Posterior vena cava (tissue), 2 donors: ENCODE results near the gene PQBP1. TPM values are rescaled to one million over a fixed set of nuclear protein-coding genes. Genes with fewer than 3 reads are reported as not detected.
"Not testable (repeated sequence)": the region's sequence is repeated elsewhere in the genome, so short reads cannot be mapped to it uniquely, and the experiment has no call there.

Experiments
- DNase-seq: peaks from one replicate; pipeline ENCODE4 v3.0.0-alpha.2; 2020; ENCODE audit warnings: low spot score
- intact Hi-C, 2 donors: fragments of 100-400 bp; cut with DNase I; formaldehyde crosslinking; loops; one replicate each; pipeline versions ENCODE4 v1.14.1 to v1.14.2; 2022 to 2023
- long read RNA-seq, 2 donors: library from polyadenylated mRNA; unstranded; transcript quantifications; one replicate each; pipeline ENCODE4 v2.0.0, GENCODE V29; 2020 to 2021
- total RNA-seq, 2 donors: library from RNA; stranded (reverse); fragmentation: NEBNext Ultra II Directional; extraction: Animal tissue kit (Norgen Biotek cat#: 25700); gene quantifications; one replicate each; pipeline ENCODE4 v1.2.1, GENCODE V29; 2021
- donor health status: DM: yes; HTN: yes; CAD: no.
- donor health status: DM: yes; HTN: yes; CAD: no.

PQBP1 gene, protein sequence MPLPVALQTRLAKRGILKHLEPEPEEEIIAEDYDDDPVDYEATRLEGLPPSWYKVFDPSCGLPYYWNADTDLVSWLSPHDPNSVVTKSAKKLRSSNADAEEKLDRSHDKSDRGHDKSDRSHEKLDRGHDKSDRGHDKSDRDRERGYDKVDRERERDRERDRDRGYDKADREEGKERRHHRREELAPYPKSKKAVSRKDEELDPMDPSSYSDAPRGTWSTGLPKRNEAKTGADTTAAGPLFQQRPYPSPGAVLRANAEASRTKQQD
- total RNA-seq = 10 to 100 TPM; 43.2 to 48.9 TPM
- long read RNA-seq, donor 1, transcript PQBP1-207 (7 exons, 1,020 nt) = major isoform, 8 of 12 reads
- long read RNA-seq, donor 1, partial matches to known transcripts = 0 of 12 reads
- long read RNA-seq, donor 1, other reads (novel, unspliced or antisense) = 0 of 12 reads
- long read RNA-seq, donor 2, transcript PQBP1-207 (7 exons, 1,020 nt) = major isoform, 32 of 71 reads
- long read RNA-seq, donor 2, transcript PQBP1-216 (7 exons, 938 nt) = minor isoform, 18 of 71 reads
- long read RNA-seq, donor 2, transcript PQBP1-203 (7 exons, 1,056 nt) = minor isoform, 7 of 71 reads
- long read RNA-seq, donor 2, partial matches to known transcripts = 3 of 71 reads
- long read RNA-seq, donor 2, other reads (novel, unspliced or antisense) = 7 of 71 reads

DNA sequence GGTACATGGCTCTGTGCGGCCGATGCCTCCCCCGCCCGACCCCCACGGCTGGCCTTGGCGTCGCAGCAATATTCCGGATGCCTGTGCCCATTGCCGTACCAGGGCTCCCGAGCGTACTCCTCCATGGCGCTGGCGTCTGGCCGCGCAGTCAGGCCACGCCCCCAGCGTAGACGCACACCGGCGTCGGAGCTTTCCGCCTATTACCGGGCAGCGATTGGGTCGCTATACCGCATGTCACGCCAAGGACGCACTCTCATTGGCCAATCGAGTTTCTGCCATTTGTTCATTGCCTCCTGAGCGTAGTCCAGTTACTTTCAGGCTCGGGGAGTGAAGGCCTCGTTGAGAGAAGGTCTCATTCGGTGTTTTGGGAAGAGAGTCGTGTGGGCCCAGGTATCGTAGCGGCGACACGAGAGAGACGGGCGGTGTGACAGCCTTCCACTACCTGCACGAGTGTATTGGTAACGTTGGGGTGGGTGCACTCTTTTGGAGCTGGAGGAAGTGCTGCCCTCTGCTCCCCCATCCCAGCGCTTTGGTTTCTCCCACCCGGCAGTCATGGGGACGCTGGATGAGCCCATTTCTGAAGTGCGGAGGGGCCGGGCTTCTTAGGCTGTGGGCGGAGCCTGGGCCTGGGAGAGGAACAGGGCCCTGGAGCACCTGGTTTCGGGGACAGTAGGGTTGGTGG is at the start of gene PQBP1, which contains the start of gene TIMM17B:
Gene PQBP1 (plus strand): TSS at position 306 of the 682 bp plus-strand sequence. CDS start 580 bp downstream, outside the sequence.
Gene TIMM17B (minus strand): TSS at position 144 of the 682 bp plus-strand sequence. CDS start 19 bp downstream, at position 125.
- peak; percentile 96 for DNase-seq
- intact Hi-C loops = no loop called here

DNA sequence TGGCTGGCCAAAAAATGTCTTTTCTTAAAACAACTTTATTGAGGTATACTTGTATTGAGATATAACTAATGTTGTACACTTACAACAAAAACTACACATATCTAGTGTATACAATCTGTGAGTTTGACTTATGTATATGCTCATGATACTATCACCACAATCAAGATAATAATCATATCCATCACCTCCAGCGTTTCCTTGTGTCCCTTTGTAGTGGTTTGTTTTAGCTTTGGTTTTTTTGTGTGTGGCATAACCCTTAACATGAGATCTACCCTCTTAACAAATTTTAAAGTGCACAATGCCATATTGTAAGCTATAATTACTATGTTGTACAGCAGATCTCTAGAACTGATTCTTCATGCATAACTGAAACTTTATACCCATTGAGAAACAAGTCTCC is 48.9 kb upstream of the PQBP1 start:
- intact Hi-C loops = no loop called here
- DNase-seq = no peak

DNA sequence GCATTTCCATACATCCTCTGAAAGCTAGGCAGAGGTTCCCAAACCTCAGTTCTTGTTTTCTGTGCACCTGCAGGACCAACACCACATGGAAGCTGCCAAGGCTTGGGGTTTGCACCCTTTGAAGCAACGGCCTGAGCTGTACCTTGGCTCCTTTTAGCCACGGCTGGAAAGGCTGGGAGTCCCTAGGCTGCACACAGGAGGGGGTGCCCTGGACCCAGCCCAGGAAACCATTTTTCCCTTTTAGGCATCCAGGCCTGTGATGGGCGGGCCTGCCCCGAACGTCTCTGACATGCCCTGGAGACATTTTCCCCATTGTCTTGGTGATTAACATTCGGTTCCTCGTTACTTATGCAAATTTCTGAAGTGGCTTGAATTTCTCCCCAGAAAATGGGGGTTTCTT is 44.9 kb upstream of the PQBP1 start:
- no peak for DNase-seq
- intact Hi-C loops = no loop called here

DNA sequence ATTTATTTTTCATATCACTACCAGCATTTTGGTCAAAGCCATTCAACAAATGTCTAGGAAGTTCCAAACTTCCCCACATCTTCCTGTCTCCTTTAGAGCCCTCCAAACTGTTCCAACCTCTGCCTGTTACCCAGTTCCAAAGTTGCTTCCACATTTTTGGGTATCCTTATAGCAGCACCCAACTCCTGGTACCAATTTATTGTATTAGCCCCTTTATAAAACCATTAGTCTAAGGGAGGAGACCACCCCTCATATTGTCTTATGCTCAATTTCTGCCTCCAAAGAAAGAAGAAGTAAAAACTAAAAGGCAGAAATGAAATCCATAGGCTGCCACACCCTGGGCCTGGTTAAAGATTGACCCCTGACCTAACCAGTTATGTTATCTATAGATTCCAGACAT is 44.2 kb upstream of the PQBP1 start:
- DNase-seq, intact Hi-C loops: not testable (repeated sequence)

DNA sequence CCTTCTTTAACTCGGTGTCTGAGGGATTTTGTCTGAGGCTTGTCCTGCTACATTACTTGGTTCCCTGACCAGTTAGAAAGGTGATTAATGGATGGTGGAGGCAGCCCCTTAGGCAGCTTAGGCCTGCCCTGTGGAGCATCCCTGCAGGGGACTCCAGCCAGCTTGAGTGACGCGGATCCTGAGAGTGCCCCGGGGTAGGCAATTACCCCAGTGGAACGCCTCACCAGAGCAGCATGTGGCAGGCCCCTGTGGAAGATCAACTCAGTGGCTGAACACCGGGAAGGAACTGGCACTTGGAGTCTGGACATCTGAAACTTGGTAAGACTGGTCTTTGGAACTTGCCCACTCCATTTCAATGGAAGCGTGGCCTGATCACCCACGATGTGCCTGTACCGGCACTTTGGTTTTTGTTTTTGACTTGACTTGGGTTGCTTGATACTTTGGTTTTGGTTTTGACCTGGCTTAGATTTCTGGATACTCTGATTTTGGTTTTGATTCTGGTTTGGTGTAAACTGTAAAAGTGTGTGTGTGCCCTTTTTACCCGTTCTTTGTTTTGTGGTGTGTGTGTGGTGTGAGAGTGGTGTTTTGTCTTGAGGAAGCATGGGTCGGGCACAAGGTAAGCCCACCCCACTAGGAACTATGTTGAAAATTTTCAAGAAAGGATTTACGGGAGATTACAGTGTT is 43.5 kb upstream of the PQBP1 start:
- intact Hi-C loops, DNase-seq: not testable (repeated sequence)

DNA sequence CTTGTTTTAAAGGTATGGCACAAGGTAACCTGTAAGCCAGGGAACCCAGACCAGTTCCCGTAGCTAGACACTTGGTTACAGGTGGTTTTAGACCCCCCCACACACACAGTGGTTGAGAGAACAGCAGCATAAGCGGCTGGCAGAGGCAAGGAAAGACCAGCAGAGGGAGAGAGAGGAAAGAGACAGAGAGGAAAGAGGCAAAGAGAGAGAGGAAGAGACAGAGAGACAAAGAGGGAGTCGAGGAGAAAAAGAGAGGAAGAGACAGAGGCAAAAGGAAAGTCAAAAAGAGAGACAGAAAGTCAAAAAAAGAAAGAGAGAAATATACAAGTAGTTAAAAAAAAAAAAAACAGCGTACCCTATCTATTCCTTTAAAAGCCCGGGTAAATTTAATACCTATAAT is 42.8 kb upstream of the PQBP1 start:
- no peak for DNase-seq

DNA sequence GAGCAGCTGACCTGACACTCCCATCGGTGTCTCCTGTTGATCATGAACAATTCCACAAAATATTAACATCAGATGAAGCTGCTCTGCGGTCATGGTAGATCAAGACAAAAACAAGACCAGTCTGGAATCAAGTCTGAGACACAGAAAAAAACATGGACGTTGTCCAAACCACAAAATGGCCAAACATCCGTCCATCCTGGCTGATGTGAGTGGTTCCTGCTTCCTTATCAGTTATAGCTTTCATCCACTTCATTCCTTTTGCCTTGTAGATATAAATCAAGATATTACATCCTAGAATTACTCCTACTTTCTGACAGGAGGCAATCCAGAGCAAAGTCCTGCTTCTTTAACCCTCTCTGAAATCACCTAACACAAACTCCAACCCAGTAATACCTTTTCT is 33.5 kb upstream of the PQBP1 start:
- intact Hi-C loops = no loop called here
- no peak for DNase-seq

More for the DNA sequence above, 42.8 kb upstream of the PQBP1 start:
- intact Hi-C loops = no loop called here

DNA sequence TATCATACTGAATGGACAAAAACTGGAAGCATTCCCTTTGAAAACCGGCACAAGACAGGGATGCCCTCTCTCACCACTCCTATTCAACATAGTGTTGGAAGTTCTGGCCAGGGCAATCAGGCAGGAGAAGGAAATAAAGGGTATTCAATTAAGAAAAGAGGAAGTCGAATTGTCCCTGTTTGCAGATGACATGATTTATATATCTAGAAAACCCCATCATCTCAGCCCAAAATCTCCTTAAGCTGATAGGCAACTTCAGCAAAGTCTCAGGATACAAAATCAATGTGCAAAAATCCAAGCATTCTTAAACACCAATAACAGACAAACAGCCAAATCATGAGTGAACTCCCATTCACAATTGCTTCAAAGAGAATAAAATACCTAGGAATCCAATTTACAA is 25.7 kb upstream of the PQBP1 start:
- DNase-seq, intact Hi-C loops: not testable (repeated sequence)

DNA sequence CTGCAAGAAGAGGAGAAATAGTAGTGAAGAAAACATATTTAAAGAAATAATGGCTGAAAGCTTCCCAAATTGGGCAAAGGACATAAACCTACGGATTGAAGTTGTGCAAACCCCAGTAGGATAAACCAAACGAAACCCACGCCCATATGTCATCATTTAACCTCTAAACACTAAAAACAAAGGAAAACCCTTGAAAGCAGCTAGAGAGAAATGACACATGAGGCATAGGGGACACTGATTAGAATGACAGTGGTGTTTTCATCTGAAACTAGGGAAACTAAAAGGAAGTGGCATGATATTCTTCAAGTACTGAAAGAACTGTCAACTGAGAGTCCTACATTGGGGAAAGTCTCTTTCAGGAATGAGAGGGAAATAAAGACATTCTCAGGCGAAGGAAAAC is 20.8 kb upstream of the PQBP1 start:
- not testable (repeated sequence) for DNase-seq

DNA sequence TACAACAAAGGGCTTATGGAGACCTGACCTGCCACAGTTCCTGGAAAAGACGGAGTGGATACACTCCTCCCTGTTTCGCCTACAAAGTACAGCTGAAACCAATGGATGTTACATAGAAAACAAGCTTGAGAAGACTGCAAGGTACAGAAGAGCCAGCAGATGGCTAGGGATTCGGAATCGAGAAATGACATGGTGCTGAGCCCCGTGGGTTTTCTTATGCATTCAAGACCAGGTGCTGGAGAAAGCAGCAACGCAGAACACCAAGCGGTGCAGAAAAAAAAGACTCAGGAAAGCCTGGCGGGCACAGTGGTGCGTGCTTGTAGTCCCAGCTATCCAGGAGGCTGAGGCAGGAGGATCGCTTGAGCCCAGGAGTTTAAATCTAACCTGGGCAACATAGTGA is 14.0 kb upstream of the PQBP1 start:
- intact Hi-C loops = no loop called here
- no peak for DNase-seq

More for the DNA sequence above, 20.8 kb upstream of the PQBP1 start:
- intact Hi-C loops = not testable (repeated sequence)

DNA sequence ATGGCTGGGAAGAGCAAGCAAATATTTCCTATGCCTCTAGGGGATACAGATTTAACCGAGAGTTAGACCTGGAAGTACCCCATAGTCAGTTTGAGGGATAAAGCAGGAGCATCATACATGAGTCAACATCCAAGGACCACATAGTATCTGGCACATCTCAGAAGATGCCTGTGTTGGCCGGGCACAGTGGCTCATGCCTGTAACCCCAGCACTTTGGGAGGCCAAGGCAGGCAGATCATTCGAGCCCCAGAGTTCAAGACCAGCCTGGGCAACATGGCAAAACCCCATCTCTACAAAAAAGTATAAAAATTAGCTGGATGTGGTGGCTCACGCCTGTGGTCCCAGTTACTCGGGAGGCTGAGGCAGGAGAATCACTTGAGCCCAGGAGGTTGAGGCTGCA is 11.1 kb upstream of the PQBP1 start:
- DNase-seq, intact Hi-C loops: not testable (repeated sequence)

DNA sequence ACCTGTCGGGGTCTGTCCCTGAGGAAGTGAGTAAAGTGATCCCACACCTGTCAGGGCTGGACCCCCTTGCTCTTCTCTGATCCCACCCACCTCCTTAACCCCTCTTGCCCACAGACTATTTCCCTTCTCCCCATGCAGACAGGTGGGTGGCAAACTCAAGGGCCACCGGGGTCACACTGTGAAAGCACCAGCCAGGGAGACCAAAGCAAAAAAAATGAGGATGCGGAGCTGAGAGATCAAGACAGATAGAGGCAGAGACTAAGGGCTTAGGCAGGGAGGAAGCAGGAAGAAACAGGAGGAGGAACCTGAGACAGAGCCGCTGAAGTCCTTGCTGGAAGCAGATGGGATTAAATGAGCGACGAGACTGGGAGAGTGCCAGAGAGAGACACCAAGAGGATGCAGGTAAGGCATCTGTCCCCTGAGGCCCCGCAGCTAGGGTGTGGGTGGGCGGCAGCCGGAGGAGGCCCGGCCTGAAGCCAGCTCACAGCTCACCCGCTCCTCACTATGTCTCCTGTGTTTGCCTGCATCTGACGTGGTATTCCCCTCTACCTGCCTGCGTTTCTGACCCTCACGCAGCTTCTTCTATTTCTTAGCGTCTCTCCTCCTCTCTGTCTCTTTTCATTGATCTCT is 7.3 kb upstream of the PQBP1 start:
- intact Hi-C loops = no loop called here
- no peak for DNase-seq

DNA sequence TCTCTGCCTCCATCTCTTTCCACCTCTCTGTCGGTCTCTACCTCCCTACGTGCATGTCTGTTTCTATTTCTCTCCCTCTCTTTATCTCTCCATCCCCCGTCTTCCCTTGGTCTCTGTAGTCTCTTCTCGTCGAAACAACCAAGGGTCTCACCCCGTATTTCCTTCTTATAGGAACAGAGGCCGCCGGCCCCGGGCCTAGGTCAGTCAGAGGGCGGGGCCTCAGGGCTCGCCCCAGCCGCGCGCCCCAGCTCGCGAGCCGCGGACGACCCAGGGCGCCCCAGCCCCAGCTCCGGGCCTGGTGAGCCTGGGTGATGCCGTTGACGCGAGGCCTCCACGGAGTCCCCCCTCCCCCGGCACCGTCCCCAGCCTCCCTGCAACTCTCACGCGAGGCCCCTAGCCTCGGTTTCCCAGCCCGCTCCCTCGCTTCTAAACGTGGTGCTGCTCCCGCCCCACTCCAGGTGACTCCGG is 6.8 kb upstream of the PQBP1 start:
- intact Hi-C loops = no loop called here
- DNase-seq = no peak

DNA sequence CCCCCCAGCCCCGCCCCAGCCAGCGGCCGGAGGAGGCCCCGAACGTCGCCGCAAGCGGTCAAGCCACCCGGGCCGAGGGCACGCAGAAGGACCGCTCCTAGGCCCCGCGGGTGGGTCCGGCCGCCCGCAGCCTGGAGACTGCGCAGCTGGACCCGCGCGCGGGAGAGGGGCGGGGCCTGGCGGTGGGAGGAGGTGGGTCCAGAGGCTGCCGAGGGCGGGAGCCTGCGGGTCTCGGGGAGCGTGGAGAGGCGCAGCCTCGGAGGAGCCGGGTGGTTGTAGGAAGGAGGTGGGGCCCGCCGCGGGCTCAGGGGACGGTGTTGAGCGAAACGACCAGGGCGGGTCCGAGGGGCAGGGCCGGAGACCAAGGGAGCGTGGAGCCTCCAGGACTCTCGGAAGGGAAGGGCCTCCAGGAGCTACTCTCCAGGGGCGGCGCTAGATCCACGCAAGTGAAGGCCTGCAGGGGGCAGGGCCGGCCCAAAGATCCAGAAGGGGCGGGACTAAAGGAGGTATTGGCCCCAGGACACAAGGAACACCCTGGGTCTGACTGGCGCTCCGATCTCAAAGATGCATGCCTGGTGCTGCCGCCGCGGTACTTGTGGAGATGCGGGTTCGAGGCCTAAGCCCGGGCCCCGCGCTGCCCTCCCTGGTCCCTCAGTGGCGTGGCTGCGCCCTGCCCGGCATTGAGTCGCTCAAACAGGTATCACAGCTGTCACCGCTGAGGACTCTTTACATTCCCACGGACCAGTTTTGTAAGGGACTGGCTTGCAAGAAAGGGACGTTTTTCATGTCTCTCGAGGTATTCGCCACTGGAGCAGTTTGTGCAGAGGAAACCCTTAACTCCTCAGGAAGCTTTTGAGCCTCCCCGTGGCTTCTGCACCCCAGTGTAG is 6.1 kb upstream of the PQBP1 start:
- intact Hi-C loops = no loop called here
- peak; percentile 94 for DNase-seq

DNA sequence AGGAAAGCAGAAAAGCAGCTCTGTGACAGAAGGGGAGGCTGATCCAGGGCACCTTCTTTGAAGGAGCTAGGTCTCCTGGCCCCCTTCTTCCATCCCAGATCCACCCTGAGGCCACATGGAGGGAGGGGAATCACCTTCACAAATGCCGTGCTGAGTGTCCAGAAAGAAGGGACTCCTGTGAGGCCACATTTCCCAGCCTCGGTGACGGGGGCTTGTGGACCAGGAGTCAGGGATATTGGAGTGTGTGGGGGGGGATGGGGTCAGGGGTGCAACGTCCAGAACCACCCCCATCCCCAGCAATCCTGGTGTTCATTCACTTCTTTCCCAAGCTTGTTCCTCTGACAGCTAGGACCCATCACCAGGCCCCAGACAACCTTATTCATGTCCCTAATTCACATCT is 4.8 kb upstream of the PQBP1 start:
- peak; percentile 65 for DNase-seq
- intact Hi-C loops = no loop called here

DNA sequence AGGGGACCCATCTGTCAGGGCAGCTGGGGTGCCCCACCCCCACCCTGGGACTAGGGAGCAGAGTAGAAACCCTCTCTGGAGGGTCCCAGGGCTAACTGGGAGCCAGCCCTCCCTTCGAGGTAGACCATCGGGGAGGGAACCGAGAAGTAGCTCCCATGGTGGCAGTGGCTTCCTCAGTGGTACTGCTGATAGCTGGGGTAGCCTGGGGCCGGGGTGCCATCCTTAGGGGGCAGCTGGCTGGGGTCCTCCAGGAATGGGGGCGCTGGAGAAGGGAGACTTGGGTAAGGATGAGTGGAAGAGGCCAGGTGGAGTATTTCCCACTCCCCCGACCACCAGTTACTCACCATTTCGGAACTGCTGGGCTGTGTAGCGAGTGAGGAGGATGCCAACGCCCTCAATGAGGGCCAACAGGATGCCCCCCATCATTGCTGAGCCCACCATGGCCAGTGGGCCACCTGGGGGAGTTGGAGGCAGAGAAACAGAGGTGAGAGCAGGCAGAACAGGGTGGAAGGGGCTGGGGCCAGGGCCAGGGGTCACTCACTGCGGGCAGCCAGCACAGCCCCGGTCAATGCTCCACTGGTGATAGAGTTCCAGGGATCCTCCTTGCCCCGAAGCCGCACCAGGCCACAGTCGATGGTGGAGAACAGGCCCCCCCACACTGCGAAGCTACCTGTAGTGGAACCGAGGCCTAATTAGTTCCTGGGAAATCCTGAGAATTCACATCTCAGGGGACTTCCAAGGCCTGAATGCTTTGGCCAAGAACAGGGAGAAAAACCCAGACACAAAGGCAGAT is 4.0 kb upstream of the PQBP1 start:
- peak; percentile 72 for DNase-seq
- intact Hi-C loops = no loop called here

DNA sequence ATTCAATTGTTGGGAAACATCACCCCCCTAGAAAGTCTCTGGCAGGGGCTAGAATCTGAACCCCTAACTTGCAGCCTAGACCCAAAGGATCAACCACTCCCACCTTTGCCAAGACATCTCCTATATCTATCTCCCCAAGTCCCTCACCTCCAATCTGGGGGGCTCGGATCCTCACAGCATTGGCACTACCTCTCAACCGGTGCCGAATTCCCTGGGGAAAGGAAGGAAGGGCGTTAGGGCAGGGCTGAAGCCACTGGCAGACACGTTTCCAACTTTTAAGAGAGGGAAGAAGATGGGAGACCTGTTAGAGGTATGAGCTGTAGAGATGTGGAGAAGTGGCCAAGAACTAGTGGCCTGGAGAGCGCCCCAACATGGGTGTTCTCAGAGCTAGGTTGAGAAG is 2.8 kb upstream of the PQBP1 start:
- intact Hi-C loops = no loop called here
- peak; percentile 16 for DNase-seq
